Measurements from ENCODE around the gene PLD5. TPM values are rescaled to one million over a fixed set of nuclear protein-coding genes. Genes with fewer than 3 reads are reported as not detected.

The PLD5 gene
- polyA plus RNA-seq, 1 donor, result 0.36 TPM

DNA sequence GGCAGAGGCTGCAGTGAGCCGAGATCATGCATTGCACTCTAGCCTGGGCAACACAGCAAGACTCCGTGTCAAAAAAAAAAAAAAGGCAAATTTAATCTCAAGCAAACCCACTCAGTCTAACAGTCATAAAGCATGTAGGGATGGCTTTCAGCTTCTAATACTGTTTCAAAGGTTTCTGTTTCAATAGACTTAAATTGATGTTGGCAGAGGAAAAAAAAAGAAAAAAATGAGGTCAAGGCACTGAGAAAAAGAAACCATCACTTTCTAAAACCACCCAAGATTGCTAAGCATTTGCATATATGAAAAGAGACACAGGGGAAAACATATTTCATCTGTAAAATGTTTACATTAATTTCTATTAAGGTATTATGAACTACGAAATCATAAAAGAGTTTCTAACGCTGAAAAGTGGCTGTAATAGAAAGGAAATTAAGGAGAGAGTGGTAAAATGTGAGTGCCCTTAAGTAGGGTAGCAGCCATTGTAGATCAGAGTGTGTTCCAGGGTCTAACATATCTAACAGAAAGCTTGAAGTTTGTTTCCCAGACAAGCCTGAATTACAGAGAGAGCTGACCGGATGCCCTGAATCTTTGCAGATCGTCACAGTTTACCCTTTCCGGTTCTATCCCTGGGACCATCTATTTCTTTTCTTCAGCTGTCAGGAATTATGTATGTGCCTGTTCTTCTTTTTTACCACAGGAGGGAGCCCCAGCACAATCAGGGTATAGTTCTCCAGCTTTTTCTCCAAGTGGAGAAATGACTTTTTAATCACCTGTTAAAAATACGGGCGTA, 70.0 kb downstream of the PLD5 start:
- Histone ChIP-seq H3K36me3 (ENCODE audit: control insufficient read depth, insufficient read depth, low read length) (no peaks in the 10 kb centered on the region), H3K27me3 (ENCODE audit: control insufficient read depth, insufficient read depth, low read length) (no peaks in the 10 kb centered on the region), H3K4me1 (ENCODE audit: control insufficient read depth, insufficient read depth, low read length) (no peaks in the 10 kb centered on the region), H3K9me3 (ENCODE audit: control insufficient read depth, low read depth, low read length) (no peaks in the 10 kb centered on the region), H3K27ac (ENCODE audit: low read length) (no peak overlapping the region), H3K4me3 (ENCODE audit: low read length) (no peak overlapping the region)
- peak in 1 of 2 donors; percentile 5 for DNase-seq
- 67% methylated on average over 2 of the region's 9 CpGs for WGBS (ENCODE audit: insufficient coverage, low lambda C conversion rate)

- Histone ChIP-seq H3K4me3 (ENCODE audit: low read length) (no peak overlapping the region), H3K27ac (ENCODE audit: low read length) (no peak overlapping the region), H3K36me3 (ENCODE audit: control insufficient read depth, insufficient read depth, low read length) (no peaks in the 10 kb centered on the region), H3K27me3 (ENCODE audit: control insufficient read depth, insufficient read depth, low read length) (no peaks in the 10 kb centered on the region), H3K4me1 (ENCODE audit: control insufficient read depth, insufficient read depth, low read length) (no peaks in the 10 kb centered on the region), H3K9me3 (ENCODE audit: control insufficient read depth, low read depth, low read length) (no peaks in the 10 kb centered on the region)
- no CpG with 5 or more reads among the region's 8 CpGs for WGBS (ENCODE audit: insufficient coverage, low lambda C conversion rate)
- no peak for DNase-seq
These were observed 71.9 kb downstream of the PLD5 start for GRCh38 chr1:242452573-242452972.

DNA sequence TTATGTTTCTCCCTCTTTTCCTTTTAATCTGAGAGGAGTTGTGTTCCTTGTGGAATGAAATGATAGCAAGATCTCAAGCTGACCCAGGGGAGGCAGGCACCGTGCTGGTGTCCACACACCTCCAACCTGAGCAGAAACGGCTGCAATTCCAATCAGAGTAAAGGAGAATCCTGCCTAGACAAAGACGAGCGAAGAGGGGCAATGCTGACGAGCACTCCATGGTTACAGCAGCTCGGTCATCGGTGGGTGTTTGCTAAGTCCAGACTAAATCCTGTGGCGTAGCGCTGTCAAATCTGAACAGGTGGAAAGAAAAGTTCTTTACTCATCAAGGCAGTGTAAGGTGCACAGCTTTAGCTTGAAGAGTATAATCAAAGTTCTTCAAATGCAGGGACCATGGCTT, 74.8 kb downstream of the PLD5 start:
- no peaks in the 10 kb centered on the region for H3K36me3 ChIP-seq (ENCODE audit: control insufficient read depth, insufficient read depth, low read length)
- WGBS (ENCODE audit: insufficient coverage, low lambda C conversion rate), result no CpG with 5 or more reads among the region's 9 CpGs
- H3K27me3 ChIP-seq (ENCODE audit: control insufficient read depth, insufficient read depth, low read length), result no peaks in the 10 kb centered on the region
- H3K4me3 ChIP-seq (ENCODE audit: low read length), result no peak overlapping the region
- DNase-seq, result no peak
- no peaks in the 10 kb centered on the region for H3K4me1 ChIP-seq (ENCODE audit: control insufficient read depth, insufficient read depth, low read length)
- no peak overlapping the region for H3K27ac ChIP-seq (ENCODE audit: low read length)
- no peaks in the 10 kb centered on the region for H3K9me3 ChIP-seq (ENCODE audit: control insufficient read depth, low read depth, low read length)

DNA sequence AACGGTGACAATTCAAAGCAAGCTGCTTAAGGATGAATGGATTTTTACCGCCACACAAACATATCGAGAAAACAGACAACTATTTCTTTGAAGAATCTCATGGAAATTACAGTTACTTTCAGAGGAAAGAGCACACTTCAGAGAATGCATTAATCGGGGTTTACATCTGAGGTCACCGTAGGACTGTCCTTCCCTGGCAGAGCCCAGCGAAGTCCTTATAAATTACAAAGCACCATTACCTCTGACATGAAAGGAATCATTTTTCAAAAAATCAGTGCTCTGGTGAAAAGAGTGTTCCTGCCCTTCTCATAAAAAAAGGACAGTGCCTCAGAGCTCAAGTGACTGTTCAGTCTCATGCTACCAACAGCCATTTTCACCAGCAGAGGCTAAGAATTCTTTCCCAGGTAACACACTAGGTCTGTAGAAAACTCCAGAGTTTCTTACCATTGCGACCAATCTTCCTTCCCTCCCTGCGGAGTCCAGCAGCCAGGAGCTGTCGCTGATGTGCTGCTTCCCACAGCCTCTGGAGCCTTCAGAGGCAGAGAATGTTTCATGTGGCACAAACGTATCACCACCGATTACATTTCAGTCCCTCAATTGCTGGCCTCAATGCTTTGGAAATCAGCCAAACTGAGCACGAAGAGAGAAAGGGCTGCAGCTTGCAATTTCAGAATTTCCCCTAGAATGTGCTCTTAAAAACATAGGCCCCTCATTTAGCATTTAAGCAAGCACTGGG, 75.4 kb downstream of the PLD5 start:
- H3K27me3 ChIP-seq (ENCODE audit: control insufficient read depth, insufficient read depth, low read length), result no peaks in the 10 kb centered on the region
- no CpG with 5 or more reads among the region's 12 CpGs for WGBS (ENCODE audit: insufficient coverage, low lambda C conversion rate)
- H3K36me3 ChIP-seq (ENCODE audit: control insufficient read depth, insufficient read depth, low read length), result no peaks in the 10 kb centered on the region
- H3K4me3 ChIP-seq (ENCODE audit: low read length), result no peak overlapping the region
- no peaks in the 10 kb centered on the region for H3K9me3 ChIP-seq (ENCODE audit: control insufficient read depth, low read depth, low read length)
- DNase-seq, result no peak
- no peak overlapping the region for H3K27ac ChIP-seq (ENCODE audit: low read length)
- no peaks in the 10 kb centered on the region for H3K4me1 ChIP-seq (ENCODE audit: control insufficient read depth, insufficient read depth, low read length)

DNA sequence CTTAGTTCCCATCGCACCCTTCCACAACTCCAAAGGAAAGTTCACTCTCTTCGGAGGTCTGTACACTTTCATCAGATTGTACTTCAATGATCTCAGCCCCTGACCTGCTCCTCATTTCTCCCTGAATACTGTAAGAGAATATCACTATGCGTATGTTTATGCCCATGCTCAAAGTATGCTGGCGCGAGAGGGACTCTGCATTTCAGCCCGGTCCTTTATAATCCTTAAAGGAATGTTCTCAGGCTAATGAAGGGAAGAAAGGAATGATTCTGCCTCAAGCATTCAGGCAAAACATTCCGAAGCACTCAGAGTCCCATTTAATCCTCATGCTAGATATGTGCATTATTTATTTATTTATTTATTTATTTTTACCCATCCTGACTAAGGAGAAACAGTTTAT, 76.8 kb downstream of the PLD5 start:
- no peaks in the 10 kb centered on the region for H3K9me3 ChIP-seq (ENCODE audit: control insufficient read depth, low read depth, low read length)
- WGBS (ENCODE audit: insufficient coverage, low lambda C conversion rate), result no CpG with 5 or more reads among the region's 7 CpGs
- no peaks in the 10 kb centered on the region for H3K4me1 ChIP-seq (ENCODE audit: control insufficient read depth, insufficient read depth, low read length)
- H3K36me3 ChIP-seq (ENCODE audit: control insufficient read depth, insufficient read depth, low read length), result no peaks in the 10 kb centered on the region
- H3K27me3 ChIP-seq (ENCODE audit: control insufficient read depth, insufficient read depth, low read length), result no peaks in the 10 kb centered on the region
- no peak overlapping the region for H3K27ac ChIP-seq (ENCODE audit: low read length)
- no peak overlapping the region for H3K4me3 ChIP-seq (ENCODE audit: low read length)
- no peak for DNase-seq

DNA sequence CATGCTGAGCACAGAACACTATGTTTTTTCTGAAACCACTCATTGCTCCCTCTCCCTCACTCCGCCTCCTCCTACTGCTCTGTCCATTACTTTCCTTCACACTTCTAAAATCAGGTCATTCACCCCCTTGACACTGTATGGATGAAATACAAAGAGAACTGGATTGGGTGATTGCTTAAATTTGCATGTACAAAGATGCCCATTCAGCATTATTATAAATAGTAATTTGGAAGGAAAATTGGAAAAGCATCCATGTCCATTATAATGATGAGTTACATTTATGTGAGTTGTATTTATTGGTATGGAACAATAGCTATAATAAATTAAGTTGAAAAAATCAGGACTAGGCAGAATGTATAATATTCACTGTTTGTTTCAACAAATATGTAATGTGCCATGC, 83.7 kb downstream of the PLD5 start:
- no peaks in the 10 kb centered on the region for H3K9me3 ChIP-seq (ENCODE audit: control insufficient read depth, low read depth, low read length)
- H3K4me3 ChIP-seq (ENCODE audit: low read length), result no peak overlapping the region
- no peaks in the 10 kb centered on the region for H3K36me3 ChIP-seq (ENCODE audit: control insufficient read depth, insufficient read depth, low read length)
- no CpG with 5 or more reads among the region's 1 CpG for WGBS (ENCODE audit: insufficient coverage, low lambda C conversion rate)
- no peaks in the 10 kb centered on the region for H3K4me1 ChIP-seq (ENCODE audit: control insufficient read depth, insufficient read depth, low read length)
- no peak for DNase-seq
- no peaks in the 10 kb centered on the region for H3K27me3 ChIP-seq (ENCODE audit: control insufficient read depth, insufficient read depth, low read length)
- H3K27ac ChIP-seq (ENCODE audit: low read length), result no peak overlapping the region

DNA sequence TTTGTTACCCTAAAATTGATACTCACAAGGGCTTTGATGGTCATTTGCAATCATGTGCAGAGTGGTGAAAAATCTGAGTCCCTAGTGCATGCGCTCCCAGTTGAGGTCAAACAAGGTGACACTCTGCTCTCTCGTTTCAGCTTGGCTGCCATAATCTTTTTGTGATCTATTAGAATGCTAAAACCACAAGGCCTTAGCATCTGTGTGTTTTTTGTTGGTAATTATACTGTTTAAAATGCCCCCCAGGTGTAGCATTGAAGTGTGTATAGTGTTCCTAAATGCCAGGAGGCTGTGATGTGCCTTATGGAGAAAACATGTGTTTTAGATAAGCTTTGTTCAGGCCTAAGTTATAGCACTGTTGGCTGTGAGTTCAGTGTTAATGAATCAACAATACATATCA, 89.3 kb downstream of the PLD5 start:
- Histone ChIP-seq H3K4me3 (ENCODE audit: low read length) (no peak overlapping the region), H3K36me3 (ENCODE audit: control insufficient read depth, insufficient read depth, low read length) (no peaks in the 10 kb centered on the region), H3K27me3 (ENCODE audit: control insufficient read depth, insufficient read depth, low read length) (no peaks in the 10 kb centered on the region), H3K4me1 (ENCODE audit: control insufficient read depth, insufficient read depth, low read length) (no peaks in the 10 kb centered on the region), H3K9me3 (ENCODE audit: control insufficient read depth, low read depth, low read length) (no peaks in the 10 kb centered on the region), H3K27ac (ENCODE audit: low read length) (no peak overlapping the region)
- DNase-seq, result no peak
- no CpG with 5 or more reads among the region's 2 CpGs for WGBS (ENCODE audit: insufficient coverage, low lambda C conversion rate)

GRCh38 chr1:242432491-242433095, 91.9 kb downstream of the PLD5 start:
- WGBS (ENCODE audit: insufficient coverage, low lambda C conversion rate), result 83% methylated on average over 1 of the region's 6 CpGs
- no peak for DNase-seq
- no peaks in the 10 kb centered on the region for H3K36me3 ChIP-seq (ENCODE audit: control insufficient read depth, insufficient read depth, low read length)
- H3K27ac ChIP-seq (ENCODE audit: low read length), result no peak overlapping the region
- H3K9me3 ChIP-seq (ENCODE audit: control insufficient read depth, low read depth, low read length), result no peaks in the 10 kb centered on the region
- H3K4me1 ChIP-seq (ENCODE audit: control insufficient read depth, insufficient read depth, low read length), result no peaks in the 10 kb centered on the region
- no peaks in the 10 kb centered on the region for H3K27me3 ChIP-seq (ENCODE audit: control insufficient read depth, insufficient read depth, low read length)
- no peak overlapping the region for H3K4me3 ChIP-seq (ENCODE audit: low read length)

DNA sequence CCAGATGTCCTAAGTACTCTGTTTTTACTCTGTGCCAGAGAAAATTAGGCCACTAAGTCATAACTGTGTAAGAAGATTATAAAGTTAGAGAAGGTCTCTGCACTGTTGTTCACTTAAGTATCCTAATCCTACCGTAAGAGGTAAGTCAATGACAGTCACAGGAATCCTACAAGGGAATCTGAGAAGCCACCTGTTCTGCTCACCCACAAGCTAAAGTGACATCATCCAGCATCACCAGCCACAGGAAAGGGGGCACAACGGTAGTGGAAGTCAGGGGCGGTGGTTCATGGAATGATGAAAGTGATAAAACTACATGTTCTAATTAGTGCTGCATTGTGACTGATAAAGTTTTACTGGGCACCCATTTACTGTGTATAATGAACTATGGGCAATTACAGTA, 92.7 kb downstream of the PLD5 start:
- H3K36me3 ChIP-seq (ENCODE audit: control insufficient read depth, insufficient read depth, low read length), result no peaks in the 10 kb centered on the region
- H3K9me3 ChIP-seq (ENCODE audit: control insufficient read depth, low read depth, low read length), result no peaks in the 10 kb centered on the region
- 83% methylated on average over 1 of the region's 3 CpGs for WGBS (ENCODE audit: insufficient coverage, low lambda C conversion rate)
- H3K4me1 ChIP-seq (ENCODE audit: control insufficient read depth, insufficient read depth, low read length), result no peaks in the 10 kb centered on the region
- DNase-seq, result no peak
- H3K27me3 ChIP-seq (ENCODE audit: control insufficient read depth, insufficient read depth, low read length), result no peaks in the 10 kb centered on the region
- H3K27ac ChIP-seq (ENCODE audit: low read length), result no peak overlapping the region
- H3K4me3 ChIP-seq (ENCODE audit: low read length), result no peak overlapping the region

GRCh38 chr1:242430956-242431355, 93.5 kb downstream of the PLD5 start:
- no peaks in the 10 kb centered on the region for H3K4me1 ChIP-seq (ENCODE audit: control insufficient read depth, insufficient read depth, low read length)
- H3K9me3 ChIP-seq (ENCODE audit: control insufficient read depth, low read depth, low read length), result no peaks in the 10 kb centered on the region
- H3K27ac ChIP-seq (ENCODE audit: low read length), result no peak overlapping the region
- DNase-seq, result no peak
- no peaks in the 10 kb centered on the region for H3K27me3 ChIP-seq (ENCODE audit: control insufficient read depth, insufficient read depth, low read length)
- H3K36me3 ChIP-seq (ENCODE audit: control insufficient read depth, insufficient read depth, low read length), result no peaks in the 10 kb centered on the region
- no peak overlapping the region for H3K4me3 ChIP-seq (ENCODE audit: low read length)
- WGBS (ENCODE audit: insufficient coverage, low lambda C conversion rate), result 100% methylated on average over 2 of the region's 4 CpGs

Measured in large intestine (tissue), 3 donors.